GM11168 (cell line): ENCODE results near the gene ACSS3.
"Not testable (repeated sequence)": the region's sequence is repeated elsewhere in the genome, so short reads cannot be mapped to it uniquely, and the experiment has no call there.

Experiments
- in situ Hi-C: fragments of 300-500 bp; cut with MboI; formaldehyde crosslinking; loops from one replicate; pipeline ENCODE4 v1.12.0; 2022; ENCODE audit warnings: low sequenced_read_pairs; ENCODE audit not compliant: unreplicated experiment

The ACSS3 gene

GRCh38 chr12:81162391-81163136 is 84.7 kb downstream of the ACSS3 start:
- in situ Hi-C loops: no loop called here

- in situ Hi-C loops: no loop called here
Measured at GRCh38 chr12:81164827-81165226, 86.9 kb downstream of the ACSS3 start.

- in situ Hi-C loops: no loop called here
Measured at GRCh38 chr12:81166790-81167189, 88.9 kb downstream of the ACSS3 start.

GRCh38 chr12:81167694-81168093 is 89.8 kb downstream of the ACSS3 start:
- in situ Hi-C loops: no loop called here

GRCh38 chr12:81168445-81168844 is 90.6 kb downstream of the ACSS3 start:
- in situ Hi-C loops: no loop called here

GRCh38 chr12:81170072-81170471 is 92.2 kb downstream of the ACSS3 start:
- in situ Hi-C loops: no loop called here

GRCh38 chr12:81172851-81173250 is 95.0 kb downstream of the ACSS3 start:
- in situ Hi-C loops: no loop called here

- in situ Hi-C loops: no loop called here
Measured at GRCh38 chr12:81174664-81175063, 96.8 kb downstream of the ACSS3 start.

GRCh38 chr12:81176796-81177195 is 98.9 kb downstream of the ACSS3 start:
- in situ Hi-C loops: no loop called here

GRCh38 chr12:81181691-81182090 is 103.8 kb downstream of the ACSS3 start:
- in situ Hi-C loops: no loop called here

- in situ Hi-C loops: no loop called here
Measured at GRCh38 chr12:81187686-81188085, 109.8 kb downstream of the ACSS3 start.

- in situ Hi-C loops: no loop called here
Measured at GRCh38 chr12:81196595-81196994, 118.7 kb downstream of the ACSS3 start.

GRCh38 chr12:81200561-81200960 is 122.7 kb downstream of the ACSS3 start:
- in situ Hi-C loops: not testable (repeated sequence)

GRCh38 chr12:81203671-81204204 is 125.9 kb downstream of the ACSS3 start:
- in situ Hi-C loops: no loop called here

GRCh38 chr12:81205416-81205815 is 127.5 kb downstream of the ACSS3 start:
- in situ Hi-C loops: no loop called here

- in situ Hi-C loops: no loop called here
Measured at GRCh38 chr12:81206429-81206828, 128.6 kb downstream of the ACSS3 start.

GRCh38 chr12:81207173-81207572 is 129.3 kb downstream of the ACSS3 start:
- in situ Hi-C loops: no loop called here

GRCh38 chr12:81207664-81208063 is 129.8 kb downstream of the ACSS3 start:
- in situ Hi-C loops: no loop called here

GRCh38 chr12:81208187-81208911 is 130.5 kb downstream of the ACSS3 start:
- in situ Hi-C loops: no loop called here

GRCh38 chr12:81209012-81209411 is 131.1 kb downstream of the ACSS3 start:
- in situ Hi-C loops: no loop called here

- in situ Hi-C loops: not testable (repeated sequence)
Measured at GRCh38 chr12:81209772-81210225, 131.9 kb downstream of the ACSS3 start.
